Upper lobe of right lung (tissue), 1 donor: ENCODE results near the gene FOXG1. TPM values are rescaled to one million over a fixed set of nuclear protein-coding genes. Genes with fewer than 3 reads are reported as not detected.

ENCODE experiments used
- ATAC-seq: fragments of 200-7000 bp; cut with Tn5 transposase; one replicate; pipeline ENCODE4 v1.9.1; 2020; ENCODE audit warnings: mild to moderate bottlenecking, moderate library complexity
- DNase-seq: peaks from one replicate; pipeline ENCODE4 v3.0.0-alpha.2; 2020
- H3K27ac ChIP-seq: fragments of 200-600 bp; one replicate; pipeline ENCODE4 v1.8.0; 2022
- H3K27me3 ChIP-seq: fragments of 200-600 bp; one replicate; pipeline ENCODE4 v1.8.0; 2022; ENCODE audit warnings: mild to moderate bottlenecking
- H3K36me3 ChIP-seq: fragments of 200-600 bp; one replicate; pipeline ENCODE4 v1.8.0; 2022
- H3K4me1 ChIP-seq: fragments of 200-600 bp; one replicate; pipeline ENCODE4 v1.8.0; 2022
- H3K4me3 ChIP-seq: fragments of 200-600 bp; one replicate; pipeline ENCODE4 v1.8.0; 2022; ENCODE audit warnings: mild to moderate bottlenecking
- H3K9me3 ChIP-seq: fragments of 200-600 bp; one replicate; pipeline ENCODE4 v1.8.0; 2022
- intact Hi-C: fragments of 100-400 bp; cut with DNase I; formaldehyde crosslinking; loops from one replicate; pipeline ENCODE4 v1.11.0; 2022
- total RNA-seq: library from RNA; stranded (reverse); fragmentation: NEBNext Ultra II Directional; extraction: Animal tissue kit (Norgen Biotek cat#: 25700); gene quantifications from one replicate; pipeline ENCODE4 v1.2.1, GENCODE V29; 2021
- TF ChIP-seq, protein P1 (sequence below): fragments of 200-600 bp; IDR thresholded peaks from one replicate; pipeline ENCODE4 v1.8.0; 2022; ENCODE audit warnings: antibody characterized with exemption
- donor health status: DM: no; HTN: yes; CAD: no; lungs with severe emphysema.

FOXG1 gene
- total RNA-seq, 1 donor from 2014 or later: not detected

DNA sequence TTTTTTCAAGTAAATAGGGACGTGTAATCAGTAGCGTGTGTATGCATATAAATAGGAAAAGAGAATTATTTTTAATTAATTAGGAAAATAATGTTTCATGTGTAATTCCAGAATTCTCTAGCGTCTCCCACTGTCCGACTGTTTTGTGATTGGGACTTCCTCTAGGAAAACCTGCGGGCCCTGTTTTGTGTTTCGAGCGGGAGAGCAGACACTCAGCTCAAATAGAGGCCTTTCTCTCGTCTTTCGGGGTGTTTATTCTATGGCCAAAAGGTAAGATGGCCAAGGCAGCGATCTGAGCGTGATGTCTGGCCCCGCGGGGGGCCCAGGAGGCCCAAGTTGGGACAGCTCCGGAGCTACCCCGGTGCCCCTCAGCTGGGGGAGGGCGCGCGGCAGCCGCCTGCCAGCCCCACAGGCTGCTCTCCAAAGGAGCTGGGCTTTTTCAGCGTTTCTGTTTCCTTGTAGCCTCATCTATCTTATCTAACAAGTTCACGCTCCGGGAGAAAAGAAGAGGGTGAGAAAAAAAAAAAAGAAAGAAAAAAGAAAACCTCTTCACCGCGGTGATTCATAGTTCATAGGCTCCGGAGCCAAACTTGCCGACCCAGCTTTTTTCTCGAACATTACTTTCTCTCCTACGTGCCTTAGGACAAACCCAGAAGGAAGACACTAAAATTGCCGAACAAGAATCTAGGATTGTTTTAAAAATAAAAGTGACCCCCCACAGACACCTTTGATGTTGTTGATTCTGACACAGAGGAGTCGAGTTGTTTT, 7.5 kb upstream of the FOXG1 start:
- TF ChIP-seq, protein P1, sequence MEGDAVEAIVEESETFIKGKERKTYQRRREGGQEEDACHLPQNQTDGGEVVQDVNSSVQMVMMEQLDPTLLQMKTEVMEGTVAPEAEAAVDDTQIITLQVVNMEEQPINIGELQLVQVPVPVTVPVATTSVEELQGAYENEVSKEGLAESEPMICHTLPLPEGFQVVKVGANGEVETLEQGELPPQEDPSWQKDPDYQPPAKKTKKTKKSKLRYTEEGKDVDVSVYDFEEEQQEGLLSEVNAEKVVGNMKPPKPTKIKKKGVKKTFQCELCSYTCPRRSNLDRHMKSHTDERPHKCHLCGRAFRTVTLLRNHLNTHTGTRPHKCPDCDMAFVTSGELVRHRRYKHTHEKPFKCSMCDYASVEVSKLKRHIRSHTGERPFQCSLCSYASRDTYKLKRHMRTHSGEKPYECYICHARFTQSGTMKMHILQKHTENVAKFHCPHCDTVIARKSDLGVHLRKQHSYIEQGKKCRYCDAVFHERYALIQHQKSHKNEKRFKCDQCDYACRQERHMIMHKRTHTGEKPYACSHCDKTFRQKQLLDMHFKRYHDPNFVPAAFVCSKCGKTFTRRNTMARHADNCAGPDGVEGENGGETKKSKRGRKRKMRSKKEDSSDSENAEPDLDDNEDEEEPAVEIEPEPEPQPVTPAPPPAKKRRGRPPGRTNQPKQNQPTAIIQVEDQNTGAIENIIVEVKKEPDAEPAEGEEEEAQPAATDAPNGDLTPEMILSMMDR: no peak
- intact Hi-C loops: no loop called here
- no peak overlapping the region for H3K27ac ChIP-seq
- ATAC-seq (no peak), DNase-seq (no peak)
- no peaks in the 10 kb centered on the region for H3K36me3 ChIP-seq
- no peaks in the 10 kb centered on the region for H3K9me3 ChIP-seq
- no peaks in the 10 kb centered on the region for H3K4me1 ChIP-seq
- H3K4me3 ChIP-seq: no peak overlapping the region
- peaks cover 96% of the 10 kb centered on the region for H3K27me3 ChIP-seq

DNA sequence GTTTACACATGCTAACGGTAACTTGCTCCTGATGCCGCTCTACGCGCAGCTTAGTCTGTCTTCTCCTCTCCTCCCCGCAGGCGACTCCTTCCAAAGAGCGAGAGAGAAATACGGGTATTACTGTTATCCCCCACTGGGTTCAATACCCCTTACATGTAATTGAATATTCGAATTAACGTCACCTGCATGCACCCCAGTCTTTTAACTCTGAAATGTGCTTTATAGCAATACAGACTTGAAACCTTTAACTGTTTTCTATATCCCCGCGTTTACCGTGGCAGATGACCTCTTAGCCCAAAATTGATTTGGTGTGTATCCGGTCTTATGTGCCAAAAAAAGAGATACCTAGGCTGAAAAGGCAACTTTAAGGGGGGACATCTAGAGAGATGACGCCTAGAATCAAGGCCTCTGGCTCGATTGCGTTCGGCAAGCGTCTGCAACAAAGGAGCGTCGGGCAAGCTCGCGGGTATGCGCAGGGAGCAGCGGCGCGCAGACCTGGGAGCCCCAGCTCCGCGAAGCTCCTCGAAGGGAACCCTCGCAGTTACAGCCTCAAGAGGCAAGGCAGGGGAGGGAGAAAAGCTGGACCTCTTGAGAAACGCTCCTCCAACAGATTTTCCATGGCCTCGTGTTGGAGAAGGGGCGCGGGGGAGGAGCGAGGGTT, 6.8 kb upstream of the FOXG1 start:
- no peak overlapping the region for H3K27ac ChIP-seq
- no peaks in the 10 kb centered on the region for H3K4me1 ChIP-seq
- no peaks in the 10 kb centered on the region for H3K9me3 ChIP-seq
- TF ChIP-seq, protein P1: no peak
- no peaks in the 10 kb centered on the region for H3K36me3 ChIP-seq
- intact Hi-C loops: no loop called here
- ATAC-seq: no peak
- peaks cover 99% of the 10 kb centered on the region for H3K27me3 ChIP-seq
- no peak overlapping the region for H3K4me3 ChIP-seq
- no peak for DNase-seq

GRCh38 chr14:28760431-28760996, 6.1 kb upstream of the FOXG1 start:
- Histone ChIP-seq H3K4me1 (no peaks in the 10 kb centered on the region), H3K27ac (no peak overlapping the region), H3K36me3 (no peaks in the 10 kb centered on the region), H3K4me3 (no peak overlapping the region), H3K27me3 (peaks cover 99% of the 10 kb centered on the region), H3K9me3 (no peaks in the 10 kb centered on the region)
- intact Hi-C loops: no loop called here
- TF ChIP-seq, protein P1: no peak
- DNase-seq: no peak
- ATAC-seq: no peak

- Histone ChIP-seq H3K4me3 (no peak overlapping the region), H3K4me1 (peaks cover 6% of the 10 kb centered on the region), H3K9me3 (no peaks in the 10 kb centered on the region), H3K27ac (no peak overlapping the region), H3K36me3 (no peaks in the 10 kb centered on the region), H3K27me3 (peaks cover 100% of the 10 kb centered on the region)
- TF ChIP-seq, protein P1: no peak
- intact Hi-C loops: no loop called here
- ATAC-seq (no peak), DNase-seq (no peak)
Measured at GRCh38 chr14:28761438-28762291, 4.9 kb upstream of the FOXG1 start.

DNA sequence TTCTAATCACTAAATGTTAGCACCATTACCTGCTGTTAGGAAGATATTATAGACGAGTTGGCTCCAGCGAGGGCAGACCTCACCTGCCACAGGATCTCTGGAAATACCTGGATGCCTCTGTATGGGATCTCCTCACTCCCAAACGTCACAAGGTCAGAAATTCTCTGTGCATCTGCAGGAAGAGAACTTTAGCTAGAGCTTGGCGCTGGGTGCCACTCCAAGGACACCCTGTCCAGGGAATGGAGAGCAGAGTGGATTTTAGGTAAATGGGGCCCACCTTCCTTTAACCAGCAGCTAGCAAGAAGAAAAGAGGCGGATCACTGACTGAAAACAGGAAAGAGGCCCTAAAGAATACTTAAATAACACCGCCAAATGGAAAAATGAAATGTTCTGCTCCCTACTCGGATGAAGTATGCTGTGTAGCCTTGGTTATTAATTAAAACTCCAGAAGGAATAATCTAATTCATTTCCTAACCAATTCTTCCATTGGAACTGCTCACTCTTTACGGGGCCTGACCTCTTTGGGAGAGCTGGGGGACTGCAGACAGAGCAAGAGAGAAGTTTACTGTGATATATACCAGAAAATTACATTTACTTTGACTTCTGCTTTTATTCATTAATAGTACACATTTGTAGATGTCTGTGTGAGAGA, 4.2 kb upstream of the FOXG1 start:
- intact Hi-C loops: no loop called here
- no peak for ATAC-seq
- peaks cover 94% of the 10 kb centered on the region for H3K27me3 ChIP-seq
- TF ChIP-seq, protein P1: no peak
- no peaks in the 10 kb centered on the region for H3K36me3 ChIP-seq
- H3K4me3 ChIP-seq: no peak overlapping the region
- H3K9me3 ChIP-seq: no peaks in the 10 kb centered on the region
- H3K27ac ChIP-seq: no peak overlapping the region
- peaks cover 8% of the 10 kb centered on the region for H3K4me1 ChIP-seq
- DNase-seq: no peak
